ENCODE results near the gene FRMD1.

DNA sequence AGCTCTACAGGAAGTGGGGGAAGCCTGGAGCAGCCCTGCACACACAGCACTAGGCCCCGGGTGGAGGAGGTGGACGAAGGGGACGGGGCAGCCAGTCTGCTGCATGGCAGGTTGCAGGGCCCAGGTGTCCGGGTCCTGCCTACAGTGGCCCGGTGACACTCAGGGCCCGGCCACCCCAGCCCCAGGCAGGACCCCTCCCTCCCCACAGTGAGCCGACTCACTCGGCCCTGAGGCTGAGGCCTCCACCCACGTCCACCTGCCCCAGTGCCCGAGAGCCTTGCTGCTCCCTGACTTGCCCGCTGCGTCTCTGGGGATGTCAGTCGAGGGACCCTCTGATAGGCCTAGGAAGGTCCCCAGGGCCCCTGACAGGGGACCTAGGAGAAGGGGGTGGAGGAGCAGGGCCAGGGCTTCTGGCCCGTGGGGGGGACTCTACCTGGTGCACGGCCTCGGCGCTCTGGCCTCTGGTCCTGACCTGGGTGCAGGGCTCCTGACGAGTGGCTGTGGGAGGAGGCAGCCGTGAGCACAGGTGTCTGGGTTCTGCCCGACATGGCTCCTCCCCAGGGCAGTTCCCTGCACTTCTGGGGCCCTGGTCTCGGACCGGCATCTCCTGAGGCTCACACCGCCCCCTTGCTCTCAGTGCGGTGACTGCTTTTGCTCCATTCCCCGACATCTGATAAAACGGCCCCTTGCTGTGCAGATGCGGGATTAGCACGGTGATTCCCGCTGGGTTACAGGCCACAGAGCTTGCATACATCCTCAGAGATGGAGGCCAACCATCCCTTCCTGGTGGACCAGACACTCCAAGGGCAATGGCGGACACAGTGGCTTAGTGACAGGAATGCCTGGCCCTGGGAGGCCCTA lies 20.1 kb downstream of the FRMD1 start:
- TF ChIP-seq POLR2AphosphoS5 (IDR thresholded peaks at IDR 0.05; ENCODE audit: low read depth, low read length) = no peak
- no peak for TF ChIP-seq POLR2A (IDR thresholded peaks at IDR 0.05; ENCODE audit: low read depth, low read length)
- no peak for TF ChIP-seq TAF1 (IDR thresholded peaks at IDR 0.05; ENCODE audit: low read depth, low read length)
- TF ChIP-seq PAX5 (IDR thresholded peaks at IDR 0.05; ENCODE audit: insufficient read depth, low read length, severe bottlenecking) = no peak
- TF ChIP-seq SPI1 (IDR thresholded peaks at IDR 0.05; ENCODE audit: low read depth, low read length) = no peak
